ENCODE results near the gene PRKAG1. TPM values are rescaled to one million over a fixed set of nuclear protein-coding genes. Genes with fewer than 3 reads are reported as not detected.
"Not testable (repeated sequence)": the region's sequence is repeated elsewhere in the genome, so short reads cannot be mapped to it uniquely, and the experiment has no call there.

Gene PRKAG1
- polyA plus RNA-seq, 1 donor from 2014 or later, result 71.0 TPM

- Histone ChIP-seq H3F3A (ENCODE audit: insufficient read depth, low read length, poor library complexity, severe bottlenecking) (no peaks in the 10 kb centered on the region), H3K4me3 (ENCODE audit: low read length) (no peak overlapping the region), H3K36me3 (ENCODE audit: insufficient read depth, low read length) (no peaks in the 10 kb centered on the region), H3K4me2 (ENCODE audit: low read length) (no peak overlapping the region), H3K9me2 (ENCODE audit: insufficient read depth, low read length) (no peaks in the 10 kb centered on the region), H4K20me1 (ENCODE audit: insufficient read depth) (no peaks in the 10 kb centered on the region), H3K9ac (ENCODE audit: low read length) (no peak overlapping the region), H3K27me3 (ENCODE audit: insufficient read depth, low read depth, low read length) (peaks cover 4% of the 10 kb centered on the region), H3K79me2 (replicated peaks; ENCODE audit: insufficient read depth, low read length) (peaks cover 4% of the 10 kb centered on the region), H3K9me3 (ENCODE audit: low read length) (no peaks in the 10 kb centered on the region), H3K27ac (ENCODE audit: low read length) (no peak overlapping the region), H2AFZ (ENCODE audit: low read depth, low read length) (no peak overlapping the region)
- no peak for TF ChIP-seq MXI1 (conservative IDR thresholded peaks at IDR 0.05; ENCODE audit: poor library complexity, severe bottlenecking)
Observed at GRCh38 chr12:49064767-49065152, 46.2 kb upstream of the PRKAG1 start.

DNA sequence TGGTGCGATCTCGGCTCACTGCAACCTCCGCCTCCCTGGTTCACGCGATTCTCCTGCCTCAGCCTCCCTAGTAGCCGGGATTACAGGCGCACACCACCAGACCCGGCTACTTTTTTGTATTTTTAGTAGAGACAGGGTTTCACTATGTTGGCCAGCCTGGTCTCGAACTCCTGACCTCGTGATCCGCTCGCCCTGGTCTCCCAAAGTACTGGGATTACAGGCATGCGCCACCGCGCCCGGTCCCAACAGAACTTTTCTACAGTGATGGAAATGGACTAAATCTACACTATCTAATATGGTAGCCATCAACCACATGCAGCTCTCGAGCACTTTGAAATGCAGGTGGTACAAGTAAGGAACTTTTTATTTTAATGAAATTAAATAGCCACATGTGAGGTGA is 43.3 kb upstream of the PRKAG1 start:
- peaks cover 33% of the 10 kb centered on the region for H3K79me2 ChIP-seq (replicated peaks; ENCODE audit: insufficient read depth, low read length)
- not testable (repeated sequence) for H2AFZ ChIP-seq (ENCODE audit: low read depth, low read length); H3K36me3 ChIP-seq (ENCODE audit: insufficient read depth, low read length); H3K9me2 ChIP-seq (ENCODE audit: insufficient read depth, low read length); H3K9me3 ChIP-seq (ENCODE audit: low read length); H3K9ac ChIP-seq (ENCODE audit: low read length); H3K27me3 ChIP-seq (ENCODE audit: insufficient read depth, low read depth, low read length); H3K4me2 ChIP-seq (ENCODE audit: low read length); H3K4me3 ChIP-seq (ENCODE audit: low read length); H3K27ac ChIP-seq (ENCODE audit: low read length); H3F3A ChIP-seq (ENCODE audit: insufficient read depth, low read length, poor library complexity, severe bottlenecking)
- peaks cover 16% of the 10 kb centered on the region for H4K20me1 ChIP-seq (ENCODE audit: insufficient read depth)

DNA sequence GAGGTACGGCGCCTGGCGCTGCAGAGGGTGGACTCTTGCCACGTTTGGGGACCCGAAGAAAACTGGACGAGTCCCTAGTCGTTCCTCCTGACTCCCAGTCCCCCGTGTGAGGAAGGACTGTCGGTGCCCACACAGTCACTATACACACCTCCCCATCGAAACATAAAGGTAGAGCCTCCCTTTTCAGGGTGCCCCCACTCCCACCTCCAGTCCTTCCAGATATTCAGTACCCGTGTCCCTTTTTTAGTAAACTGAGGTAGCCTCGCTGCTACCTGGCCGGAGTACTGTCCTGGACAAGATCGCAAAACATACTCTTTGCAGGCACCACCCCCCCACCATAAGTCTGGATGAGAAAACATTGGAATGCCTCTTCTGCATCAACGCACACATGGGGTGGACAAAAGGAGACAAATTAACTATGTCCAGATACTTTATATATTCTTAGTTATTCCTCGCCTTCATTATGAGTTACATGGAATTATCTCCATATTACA is 42.6 kb upstream of the PRKAG1 start:
- peaks cover 20% of the 10 kb centered on the region for H4K20me1 ChIP-seq (ENCODE audit: insufficient read depth)
- peak overlapping the region; percentile 99 for H3K9ac ChIP-seq (ENCODE audit: low read length)
- H3K27ac ChIP-seq (ENCODE audit: low read length), result no peak overlapping the region
- peak overlapping the region; percentile 97 for H3K4me3 ChIP-seq (ENCODE audit: low read length)
- TF ChIP-seq MXI1 (conservative IDR thresholded peaks at IDR 0.05; ENCODE audit: poor library complexity, severe bottlenecking) (no peak), CTCF (IDR thresholded peaks at IDR 0.05; ENCODE audit: poor library complexity, severe bottlenecking) (no peak), EP300 (conservative IDR thresholded peaks at IDR 0.05; ENCODE audit: poor library complexity, severe bottlenecking) (no peak), EZH2 (IDR thresholded peaks at IDR 0.05; ENCODE audit: borderline replicate concordance, insufficient read depth, low read length, poor library complexity, severe bottlenecking) (no peak)
- no peaks in the 10 kb centered on the region for H3K36me3 ChIP-seq (ENCODE audit: insufficient read depth, low read length)
- peaks cover 40% of the 10 kb centered on the region for H3K79me2 ChIP-seq (replicated peaks; ENCODE audit: insufficient read depth, low read length)
- peak overlapping the region; percentile 61 for H2AFZ ChIP-seq (ENCODE audit: low read depth, low read length)
- H3K27me3 ChIP-seq (ENCODE audit: insufficient read depth, low read depth, low read length), result no peaks in the 10 kb centered on the region
- H3K9me3 ChIP-seq (ENCODE audit: low read length), result no peaks in the 10 kb centered on the region
- no peaks in the 10 kb centered on the region for H3K9me2 ChIP-seq (ENCODE audit: insufficient read depth, low read length)
- peak overlapping the region; percentile 30 for H3K4me2 ChIP-seq (ENCODE audit: low read length)
- H3F3A ChIP-seq (ENCODE audit: insufficient read depth, low read length, poor library complexity, severe bottlenecking), result no peaks in the 10 kb centered on the region

GRCh38 chr12:49060237-49061156 is 41.9 kb upstream of the PRKAG1 start, which contains the start of gene KMT2D:
Gene KMT2D, minus strand, starts transcription at chr12:49060794. Its CDS starts 5,470 bp downstream, at chr12:49055324.
- H3K4me3 ChIP-seq (ENCODE audit: low read length), result peak within 1 kb of the TSS; percentile 97
- H3K4me2 ChIP-seq (ENCODE audit: low read length), result peak within 1 kb of the TSS; percentile 97
- no peaks in the 10 kb centered on the region for H3K27me3 ChIP-seq (ENCODE audit: insufficient read depth, low read depth, low read length)
- H3K27ac ChIP-seq (ENCODE audit: low read length), result peak within 1 kb of the TSS; percentile 97
- no peaks in the 10 kb centered on the region for H3K9me3 ChIP-seq (ENCODE audit: low read length)
- peaks cover 47% of the 10 kb centered on the region for H3K79me2 ChIP-seq (replicated peaks; ENCODE audit: insufficient read depth, low read length)
- peak within 1 kb of the TSS; percentile 99 for H3K9ac ChIP-seq (ENCODE audit: low read length)
- no peaks in the 10 kb centered on the region for H3K36me3 ChIP-seq (ENCODE audit: insufficient read depth, low read length)
- no peaks in the 10 kb centered on the region for H3K9me2 ChIP-seq (ENCODE audit: insufficient read depth, low read length)
- H4K20me1 ChIP-seq (ENCODE audit: insufficient read depth), result peaks cover 27% of the 10 kb centered on the region
- H2AFZ ChIP-seq (ENCODE audit: low read depth, low read length), result peak within 1 kb of the TSS; percentile 98
- no peaks in the 10 kb centered on the region for H3F3A ChIP-seq (ENCODE audit: insufficient read depth, low read length, poor library complexity, severe bottlenecking)
- peak; percentile 89 for TF ChIP-seq POLR2AphosphoS5 (IDR thresholded peaks at IDR 0.05)
- peak; percentile 98 for TF ChIP-seq TAF1 (IDR thresholded peaks at IDR 0.05; ENCODE audit: low read depth)
- TF ChIP-seq CTCF (IDR thresholded peaks at IDR 0.05; ENCODE audit: poor library complexity, severe bottlenecking), result peak; percentile 61
- peak; percentile 55 for TF ChIP-seq SMC3 (conservative IDR thresholded peaks at IDR 0.05; ENCODE audit: poor library complexity)
- TF ChIP-seq MXI1 (conservative IDR thresholded peaks at IDR 0.05; ENCODE audit: poor library complexity, severe bottlenecking), result peak; percentile 94
- TF ChIP-seq, protein P1, sequence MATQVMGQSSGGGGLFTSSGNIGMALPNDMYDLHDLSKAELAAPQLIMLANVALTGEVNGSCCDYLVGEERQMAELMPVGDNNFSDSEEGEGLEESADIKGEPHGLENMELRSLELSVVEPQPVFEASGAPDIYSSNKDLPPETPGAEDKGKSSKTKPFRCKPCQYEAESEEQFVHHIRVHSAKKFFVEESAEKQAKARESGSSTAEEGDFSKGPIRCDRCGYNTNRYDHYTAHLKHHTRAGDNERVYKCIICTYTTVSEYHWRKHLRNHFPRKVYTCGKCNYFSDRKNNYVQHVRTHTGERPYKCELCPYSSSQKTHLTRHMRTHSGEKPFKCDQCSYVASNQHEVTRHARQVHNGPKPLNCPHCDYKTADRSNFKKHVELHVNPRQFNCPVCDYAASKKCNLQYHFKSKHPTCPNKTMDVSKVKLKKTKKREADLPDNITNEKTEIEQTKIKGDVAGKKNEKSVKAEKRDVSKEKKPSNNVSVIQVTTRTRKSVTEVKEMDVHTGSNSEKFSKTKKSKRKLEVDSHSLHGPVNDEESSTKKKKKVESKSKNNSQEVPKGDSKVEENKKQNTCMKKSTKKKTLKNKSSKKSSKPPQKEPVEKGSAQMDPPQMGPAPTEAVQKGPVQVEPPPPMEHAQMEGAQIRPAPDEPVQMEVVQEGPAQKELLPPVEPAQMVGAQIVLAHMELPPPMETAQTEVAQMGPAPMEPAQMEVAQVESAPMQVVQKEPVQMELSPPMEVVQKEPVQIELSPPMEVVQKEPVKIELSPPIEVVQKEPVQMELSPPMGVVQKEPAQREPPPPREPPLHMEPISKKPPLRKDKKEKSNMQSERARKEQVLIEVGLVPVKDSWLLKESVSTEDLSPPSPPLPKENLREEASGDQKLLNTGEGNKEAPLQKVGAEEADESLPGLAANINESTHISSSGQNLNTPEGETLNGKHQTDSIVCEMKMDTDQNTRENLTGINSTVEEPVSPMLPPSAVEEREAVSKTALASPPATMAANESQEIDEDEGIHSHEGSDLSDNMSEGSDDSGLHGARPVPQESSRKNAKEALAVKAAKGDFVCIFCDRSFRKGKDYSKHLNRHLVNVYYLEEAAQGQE (IDR thresholded peaks at IDR 0.05; ENCODE audit: borderline replicate concordance), result peak; percentile 97
- peak; percentile 17 for TF ChIP-seq RAD21 (conservative IDR thresholded peaks at IDR 0.05)
